SK-N-SH (cell line): ENCODE data around the gene FLRT1.

ENCODE experiments used
- CTCF ChIP-seq: fragments of 200-600 bp; sonication (generic); IDR thresholded peaks from 2 replicates; pipeline ENCODE4 v1.6.1; 2017; ENCODE audit warnings: antibody characterized with exemption, mild to moderate bottlenecking, moderate library complexity
- JUND ChIP-seq: IDR thresholded peaks from 2 replicates; pipeline ENCODE4 v1.4.0; 2012
- PBX3 ChIP-seq: IDR thresholded peaks from 2 replicates; pipeline ENCODE4; 2012
- POLR2AphosphoS5 ChIP-seq: IDR thresholded peaks from 2 replicates; pipeline ENCODE4 v1.6.1; 2012; ENCODE audit warnings: low read depth, low read length
- REST ChIP-seq: IDR thresholded peaks from 2 replicates; pipeline ENCODE4 v1.6.1; 2012; ENCODE audit warnings: mild to moderate bottlenecking, low read depth, low read length, moderate library complexity
- RFX5 ChIP-seq: IDR thresholded peaks from 2 replicates; pipeline ENCODE4 v1.6.1; 2012; ENCODE audit warnings: mild to moderate bottlenecking, improper control_type of control experiment, low read length
- SIN3A ChIP-seq: IDR thresholded peaks from 2 replicates; pipeline ENCODE4 v1.6.1; 2012; ENCODE audit warnings: low read depth, mild to moderate bottlenecking, low read length, moderate library complexity, borderline replicate concordance
- SMC3 ChIP-seq: IDR thresholded peaks from 2 replicates; pipeline ENCODE4 v1.6.1; 2012; ENCODE audit warnings: low read depth, low read length, improper control_type of control experiment

- TF ChIP-seq CTCF (no peak), SIN3A (no peak), SMC3 (no peak), PBX3 (no peak), JUND (no peak), REST (no peak), RFX5 (no peak), POLR2AphosphoS5 (no peak)
Measured at GRCh38 chr11:64045700-64046099, 10.0 kb downstream of the FLRT1 start.
